ENCODE data around the gene CRYM.
A peak's percentile ranks its signal among the peaks of the same experiment; 100 is the strongest.

The CRYM gene

DNA sequence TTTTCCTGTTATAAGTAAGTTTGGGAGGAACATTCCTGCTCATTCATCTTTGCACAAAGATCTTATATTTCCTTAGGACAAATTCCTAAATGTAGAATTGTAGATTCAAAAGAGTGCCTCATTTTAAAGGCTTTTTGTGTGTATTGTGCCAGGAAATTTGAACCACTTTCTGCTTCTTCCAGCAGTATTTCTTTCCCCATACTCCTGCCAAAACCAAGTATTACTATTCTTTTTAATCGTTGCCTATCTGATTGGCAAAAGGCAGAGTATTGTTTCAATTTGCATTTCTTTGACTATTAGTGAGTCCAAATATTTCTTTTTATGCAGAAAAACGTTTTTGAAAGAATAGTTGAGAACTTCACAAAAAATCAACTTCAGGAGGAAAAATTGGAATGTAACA, 35.3 kb downstream of the CRYM start:
- DNase-seq: no peak

DNA sequence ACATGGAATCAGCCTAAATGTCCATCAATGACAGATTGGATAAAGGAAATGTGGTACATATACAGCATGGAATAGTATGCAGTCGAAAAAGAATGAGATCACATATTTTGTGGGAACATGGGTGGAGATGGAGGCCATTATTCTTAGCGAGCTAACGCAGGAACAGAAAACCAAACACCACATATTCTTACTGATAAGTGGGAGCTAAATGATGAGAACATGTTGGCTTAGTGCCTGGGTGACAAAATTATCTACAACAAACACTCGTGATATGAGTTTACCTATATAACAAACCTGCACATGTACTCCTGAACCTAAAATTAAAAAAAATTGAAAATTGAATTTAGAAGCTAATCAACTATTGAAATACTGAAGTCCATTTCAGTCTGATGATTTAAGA, 38.4 kb downstream of the CRYM start:
- DNase-seq: no peak

DNA sequence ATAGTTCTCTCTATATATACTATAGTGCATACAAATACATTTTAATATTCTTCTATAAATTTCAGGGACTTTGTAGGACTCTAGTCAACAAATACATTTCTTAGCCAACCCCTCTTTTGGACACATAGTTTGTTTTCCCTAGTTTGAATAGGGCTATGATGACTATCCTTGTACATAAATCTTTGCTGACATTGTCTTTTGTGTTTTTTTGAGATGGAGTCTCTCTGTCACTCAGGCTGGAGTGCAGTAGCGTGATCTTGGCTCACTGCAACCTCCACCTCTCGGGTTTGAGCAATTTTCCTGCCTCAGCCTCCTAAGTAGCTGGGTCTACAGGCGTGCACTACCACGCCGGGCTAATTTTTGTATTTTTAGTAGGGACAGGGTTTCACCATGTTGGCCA, 41.3 kb downstream of the CRYM start:
- DNase-seq: no peak

DNA sequence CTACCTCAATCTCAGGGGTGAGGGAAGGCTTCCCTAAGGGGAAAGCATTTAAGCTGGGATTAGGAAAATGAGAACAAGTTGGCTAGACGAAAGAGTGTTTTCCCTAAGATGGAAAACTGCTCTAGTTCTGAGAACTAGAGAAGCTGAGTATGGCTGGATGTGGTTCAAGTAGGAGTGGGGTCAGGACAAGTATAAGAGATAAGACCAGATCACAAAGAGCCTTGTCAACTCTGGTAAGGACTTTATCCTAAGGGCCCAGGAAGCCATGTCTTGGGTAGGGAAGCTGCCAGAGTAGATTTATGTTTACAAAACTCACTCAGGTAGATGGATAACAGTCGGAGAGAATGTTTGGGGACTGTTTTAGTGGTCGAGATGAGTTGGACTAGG, 42.9 kb downstream of the CRYM start:
- DNase-seq: no peak

DNA sequence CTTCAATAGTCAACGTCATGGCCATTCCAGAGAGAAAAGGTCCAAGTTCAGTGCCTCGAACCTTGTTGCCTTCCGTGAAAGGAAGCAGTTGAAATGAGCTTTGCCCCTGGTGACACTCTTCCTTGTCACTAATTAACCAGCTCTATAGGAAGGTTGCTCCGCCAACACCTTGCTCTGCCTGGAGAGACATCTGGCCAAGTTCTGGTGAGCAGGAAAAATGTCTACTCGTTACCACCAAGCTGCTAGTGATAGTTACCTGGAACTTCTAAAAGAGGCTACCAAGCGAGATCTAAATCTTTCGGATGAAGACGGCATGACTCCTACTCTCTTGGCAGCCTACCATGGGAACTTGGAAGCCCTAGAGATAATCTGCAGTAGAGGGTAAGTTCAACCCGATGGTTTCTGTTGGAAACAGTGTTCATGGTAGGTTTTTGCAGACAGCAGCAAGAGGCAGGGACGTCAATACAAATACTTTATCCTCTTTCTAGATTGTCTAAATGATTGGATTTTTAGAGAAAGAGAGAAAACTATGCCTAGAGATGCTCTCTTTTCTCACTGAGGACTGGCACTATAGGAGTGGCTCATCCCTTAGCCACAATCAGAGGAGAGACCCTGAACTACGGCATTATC, 44.5 kb downstream of the CRYM start, which contains the start of gene ANKS4B:
Gene ANKS4B (plus strand): TSS at position 179 of the 630 bp plus-strand sequence. CDS start 39 bp downstream, at position 218.
- DNase-seq: peak; percentile 80

DNA sequence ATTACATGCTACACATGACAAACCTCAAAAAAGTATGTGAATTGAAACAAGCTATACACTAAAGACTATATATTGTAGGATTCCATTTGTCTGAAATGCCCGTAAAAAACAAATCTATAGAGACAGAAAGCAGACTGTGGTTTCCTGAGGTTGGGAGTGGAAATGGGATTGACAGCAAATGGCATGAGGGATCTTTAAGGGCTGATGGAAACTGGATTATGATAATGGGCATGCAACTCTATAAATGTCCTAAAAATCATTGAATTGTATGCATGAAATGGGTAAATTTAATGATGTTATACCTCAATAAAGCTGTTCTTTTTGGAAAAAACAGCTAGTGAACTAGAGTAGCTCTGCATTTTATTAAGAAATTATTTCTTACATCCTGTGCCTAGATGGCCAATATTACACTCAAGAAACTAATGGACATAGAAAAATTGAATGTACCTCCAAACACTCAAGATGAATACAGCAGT, 45.0 kb downstream of the CRYM start:
- DNase-seq: no peak

DNA sequence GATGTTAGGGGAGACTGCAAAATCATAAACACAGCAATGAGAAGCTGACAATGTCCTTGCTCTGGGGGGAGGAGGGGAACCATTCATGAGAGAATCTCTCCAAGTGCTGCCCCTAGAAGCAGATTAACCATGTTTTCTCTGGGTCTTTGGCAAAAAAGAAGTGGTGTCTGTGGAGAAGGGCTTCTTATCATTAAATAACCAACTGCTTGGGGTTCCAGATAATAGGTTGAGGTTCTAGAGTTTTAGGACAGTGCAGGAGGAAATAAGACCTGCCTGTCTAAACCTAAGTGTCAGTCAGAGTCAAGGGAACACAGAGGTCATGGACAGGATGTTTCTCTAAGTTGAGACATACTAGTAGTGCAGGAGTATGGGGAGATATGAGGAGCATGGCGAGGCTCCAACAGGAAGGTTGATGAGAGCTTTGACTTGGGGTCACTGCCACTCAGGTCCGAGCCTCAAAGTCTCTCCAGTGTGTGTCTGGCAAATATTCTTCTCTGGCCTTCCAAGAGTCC, 49.7 kb downstream of the CRYM start:
- no peak for DNase-seq

DNA sequence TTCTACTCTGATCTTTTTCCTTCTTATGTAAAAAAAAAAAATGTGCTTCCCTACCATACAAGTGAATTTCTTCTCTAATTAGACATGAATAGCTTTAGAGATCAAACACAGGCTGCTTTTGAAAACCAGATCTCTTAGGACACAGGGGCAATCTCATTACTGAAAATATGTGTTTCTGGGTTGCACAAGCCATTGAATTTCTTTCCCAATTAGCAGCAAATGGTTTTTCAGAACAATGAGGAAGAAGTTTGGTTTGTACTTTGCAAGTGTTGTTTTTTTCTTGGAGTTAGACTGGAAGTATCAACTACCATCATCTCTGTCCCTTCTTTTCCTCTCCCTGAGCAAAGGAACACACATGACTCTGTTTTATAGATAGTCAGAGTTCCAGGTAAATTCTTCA, 50.2 kb downstream of the CRYM start:
- DNase-seq: no peak

DNA sequence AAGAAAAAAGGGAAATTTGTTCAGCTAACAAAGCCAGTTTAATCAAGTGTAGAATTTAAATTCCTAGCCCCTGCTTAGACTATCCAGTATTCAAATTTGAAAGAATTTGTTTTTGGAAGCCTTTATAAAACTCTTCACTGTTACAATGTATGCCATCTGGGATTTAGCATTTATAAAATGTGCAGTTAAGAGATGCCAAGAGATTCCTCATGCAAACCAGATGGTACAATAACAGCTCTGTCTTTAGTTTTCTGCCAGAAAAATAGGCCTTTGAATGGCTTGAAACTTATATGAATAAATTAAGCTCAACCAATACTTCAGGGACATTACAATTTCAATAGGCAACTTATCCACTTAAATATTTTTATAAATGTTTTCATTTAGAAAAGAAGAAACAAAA, 51.3 kb downstream of the CRYM start:
- no peak for DNase-seq

DNA sequence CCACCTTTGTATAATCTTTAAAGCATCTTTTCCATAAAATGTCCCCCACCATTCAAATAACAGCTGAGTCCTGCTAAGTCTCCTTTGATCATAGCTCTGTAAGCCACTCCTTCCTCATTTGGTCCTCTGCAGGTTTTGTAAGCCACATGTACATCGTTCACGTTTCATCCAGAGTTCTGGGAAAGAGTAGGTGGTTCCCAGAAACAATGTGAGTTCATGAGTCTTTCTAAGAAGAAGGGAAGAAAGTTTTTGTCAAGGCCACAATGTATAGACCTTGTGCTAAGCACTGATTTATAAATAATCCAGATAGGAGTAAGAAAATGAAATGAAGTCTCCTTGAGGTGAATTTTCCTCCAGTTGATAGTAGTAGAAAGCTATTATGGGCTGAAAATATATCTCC, 53.3 kb downstream of the CRYM start:
- DNase-seq: no peak

DNA sequence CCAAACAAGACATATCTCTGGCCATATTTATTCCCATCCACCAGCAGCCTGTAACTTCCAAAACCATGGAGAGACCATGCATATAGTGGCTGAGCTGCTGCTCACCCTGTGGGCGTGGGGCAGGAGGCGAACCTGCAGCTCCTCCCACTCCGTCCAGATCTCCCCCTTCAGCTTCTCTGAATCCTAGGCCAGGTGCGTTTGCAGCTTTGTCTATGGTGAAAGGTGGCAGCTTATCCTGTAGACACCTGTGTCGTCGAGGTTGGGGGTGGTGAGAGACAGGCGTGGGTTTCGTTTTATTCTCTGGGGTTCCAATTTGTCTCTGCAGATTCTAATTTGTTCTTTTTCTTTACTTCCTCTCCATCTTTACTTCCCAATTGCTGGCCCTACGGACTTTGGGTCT, 54.3 kb downstream of the CRYM start:
- no peak for DNase-seq

DNA sequence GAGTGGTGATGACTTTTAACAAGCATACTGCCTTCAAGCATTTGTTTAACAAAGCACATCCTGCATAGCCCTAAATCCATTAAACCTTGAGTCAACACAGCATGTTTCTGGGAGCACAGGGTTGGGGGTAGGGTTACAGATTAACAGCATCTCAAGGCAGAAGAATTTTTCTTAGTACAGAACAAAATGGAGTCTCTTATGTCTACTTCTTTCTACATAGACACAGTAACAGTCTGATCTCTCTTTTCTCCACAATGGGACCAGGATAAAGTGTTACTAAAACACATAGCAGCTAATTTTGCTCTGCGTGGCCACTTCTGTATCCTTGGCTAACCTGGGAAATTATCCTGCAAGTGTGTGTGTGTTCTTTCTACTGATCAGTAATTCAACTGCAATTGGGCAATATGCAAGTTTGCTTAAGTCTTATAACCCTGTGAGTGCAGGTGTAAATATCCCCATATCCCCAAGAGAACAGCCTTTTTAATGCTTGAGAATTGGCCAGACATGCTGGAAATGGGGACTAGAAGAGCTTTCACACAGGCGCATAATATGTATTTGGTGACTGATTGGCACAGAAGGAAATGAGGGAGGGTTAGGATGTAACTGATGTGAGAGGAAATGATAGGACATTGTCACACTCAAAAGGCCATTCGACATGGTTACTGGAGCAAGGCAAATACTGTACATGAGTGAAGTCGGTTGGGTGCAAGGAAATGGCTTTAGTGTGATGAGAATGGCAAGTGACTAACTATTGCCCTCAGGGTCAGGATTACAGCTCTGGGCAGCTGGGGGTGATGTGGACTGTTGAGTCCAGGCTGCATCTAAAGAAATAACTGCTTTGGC, 55.4 kb downstream of the CRYM start:
- DNase-seq: peak; percentile 78

DNA sequence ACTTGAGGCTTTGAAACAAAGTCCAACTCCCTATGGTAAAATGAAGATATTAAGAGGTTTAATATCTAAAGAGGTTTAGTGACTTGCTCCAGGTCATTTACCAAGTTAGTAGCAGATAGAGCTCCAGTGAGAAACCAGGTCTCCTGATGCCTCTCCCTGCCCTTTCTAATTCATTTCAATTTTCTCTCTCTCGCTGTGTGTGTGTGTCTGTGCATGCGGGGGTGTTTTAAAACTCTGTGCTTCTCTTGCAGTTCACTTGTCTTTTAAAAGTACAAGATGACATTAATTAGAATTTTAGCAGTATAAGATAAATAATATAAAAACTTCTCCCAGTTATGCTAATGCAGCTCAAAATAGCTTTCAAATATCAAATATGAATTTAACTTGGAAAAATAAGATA, 58.5 kb downstream of the CRYM start:
- DNase-seq: no peak

DNA sequence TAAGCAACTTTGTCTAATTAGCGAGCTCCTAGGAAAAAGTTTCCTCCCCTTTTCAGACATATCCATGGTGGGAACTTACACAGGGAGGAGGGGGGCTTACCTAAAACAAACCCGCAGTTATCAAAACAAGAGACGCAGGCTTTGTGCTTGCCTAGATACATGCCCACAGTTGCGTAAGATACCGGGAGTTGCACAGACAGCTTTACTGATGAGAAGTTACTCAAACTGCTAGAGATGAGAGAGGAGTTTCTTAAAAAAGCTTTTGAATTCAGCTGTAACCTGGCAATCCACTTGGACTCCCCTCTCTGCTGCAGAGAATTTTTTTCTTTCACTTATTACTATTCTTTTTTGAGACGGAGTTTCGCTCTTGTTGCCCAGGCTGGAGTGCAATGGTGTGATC, 59.9 kb downstream of the CRYM start:
- no peak for DNase-seq

DNA sequence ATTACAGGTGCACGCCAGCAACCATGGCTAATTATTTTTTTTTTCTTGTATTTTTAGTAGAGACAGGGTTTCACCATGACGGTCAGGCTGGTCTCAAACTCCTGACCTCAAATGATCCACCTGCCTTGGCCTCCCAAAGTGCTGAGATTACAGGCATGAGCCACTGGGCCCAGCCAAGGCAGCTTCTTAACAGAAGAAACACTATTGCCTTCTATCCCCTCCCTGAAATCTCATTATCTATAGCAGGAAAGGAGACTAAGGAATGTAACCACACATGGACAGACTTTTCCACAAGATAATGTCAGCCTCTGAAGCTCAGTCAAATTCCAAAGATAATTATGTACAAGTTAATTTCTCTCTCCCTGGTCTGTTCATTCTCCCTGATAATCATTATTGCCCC, 61.0 kb downstream of the CRYM start:
- DNase-seq: no peak

DNA sequence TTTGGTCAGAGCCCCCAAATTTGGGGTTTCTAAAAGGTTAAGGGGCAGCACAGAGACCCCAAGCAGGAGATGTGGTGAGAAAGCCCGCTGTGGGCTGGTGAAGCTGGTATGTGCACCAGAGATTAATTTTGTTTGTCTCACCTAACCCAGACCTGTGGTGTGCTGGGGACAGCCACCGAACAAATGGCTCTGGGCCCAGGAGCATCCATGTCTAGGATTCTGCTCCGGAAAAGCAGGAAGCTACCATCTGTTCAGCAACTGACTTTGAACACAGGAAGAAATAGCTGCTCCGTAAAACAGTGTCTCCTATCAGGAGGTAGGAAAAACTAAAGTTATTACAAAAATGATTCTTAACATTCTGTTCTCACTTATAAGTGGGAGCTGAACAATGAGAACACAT, 64.0 kb downstream of the CRYM start:
- DNase-seq: no peak

DNA sequence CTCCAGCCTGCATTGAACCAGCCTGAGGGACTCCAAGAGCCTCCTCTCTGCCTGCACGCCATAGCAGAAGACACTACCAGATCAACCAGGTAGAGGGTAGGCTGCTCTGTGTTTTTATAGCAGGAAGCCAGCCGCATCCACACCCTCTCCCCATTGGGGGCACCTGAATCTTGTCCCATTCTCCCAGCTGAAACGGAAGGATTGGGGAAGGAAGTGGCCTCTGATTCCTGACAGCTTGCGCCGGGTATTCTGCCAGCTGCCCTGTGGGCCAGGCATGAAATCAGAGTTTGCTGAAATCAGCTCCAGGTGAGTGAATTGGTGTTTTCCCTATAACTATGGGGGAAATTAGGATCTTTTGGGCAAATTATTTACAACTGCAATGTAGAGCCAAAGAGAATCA, 66.6 kb downstream of the CRYM start, which contains the start of gene ZP2:
Gene ZP2 (minus strand): TSS at position 89 of the 400 bp plus-strand sequence. CDS start 27 bp downstream, at position 62.
- DNase-seq: no peak

All from DMS53 (cell line).